Caco-2 (cell line): ENCODE measurements around the gene ASMTL. TPM values are rescaled to one million over a fixed set of nuclear protein-coding genes. Genes with fewer than 3 reads are reported as not detected.

Experiments
- BruUV-seq: library from RNA; stranded (reverse); fragments of 400-500 nt; replicated peaks from 2 replicates; lab custom pipeline; 2021; lab: Mats Ljungman, UMichigan
- CTCF ChIA-PET: fragments of 300-600 bp; sonication (Branson Sonifier 250); formaldehyde crosslinking; loops from one replicate; lab custom pipeline; 2022; ENCODE audit warnings: antibody characterized with exemption; lab: Charles Lee
- POLR2A ChIA-PET: fragments of 300-600 bp; sonication (Branson Sonifier 250); formaldehyde crosslinking; loops from one replicate; lab custom pipeline; 2022; ENCODE audit warnings: antibody characterized with exemption; lab: Charles Lee
- DNase-seq, 2 experiments: peaks; one replicate each; pipeline versions ENCODE4 v3.0.0 to v3.0.0-alpha.2; 2020 to 2022
- H3K27me3 ChIP-seq: replicated peaks from 2 replicates; pipeline ENCODE4 v1.6.0; 2011; ENCODE audit warnings: low read length; ENCODE audit not compliant: control insufficient read depth, insufficient read depth
- H3K36me3 ChIP-seq: 2 replicates; pipeline ENCODE4 v1.5.1; 2011; ENCODE audit warnings: low read length; ENCODE audit not compliant: control insufficient read depth, insufficient read depth
- H3K4me1 ChIP-seq: fragments of 250-450 bp; sonication (Bioruptor Pico); 2 replicates; pipeline ENCODE4 v1.5.1; 2020; ENCODE audit warnings: mild to moderate bottlenecking
- H3K4me3 ChIP-seq: 2 replicates; pipeline ENCODE4 v1.5.1; 2011; ENCODE audit warnings: low read depth, mild to moderate bottlenecking, control low read depth, low read length
- H3K9me3 ChIP-seq: fragments of 250-450 bp; sonication (Bioruptor Pico); 2 replicates; pipeline ENCODE4 v1.5.1; 2020; ENCODE audit warnings: mild to moderate bottlenecking, moderate library complexity
- H3K27ac Mint-ChIP-seq: one replicate; pipeline ENCODE4 v1.8.0; 2022; ENCODE audit warnings: mixed read lengths; ENCODE audit not compliant: unreplicated experiment
- H3K27me3 Mint-ChIP-seq: one replicate; pipeline ENCODE4 v1.8.0; 2022; ENCODE audit warnings: mixed read lengths; ENCODE audit not compliant: insufficient read depth, unreplicated experiment
- H3K36me3 Mint-ChIP-seq: one replicate; pipeline ENCODE4 v1.8.0; 2022; ENCODE audit warnings: mild to moderate bottlenecking, mixed read lengths; ENCODE audit not compliant: insufficient read depth, unreplicated experiment
- H3K4me1 Mint-ChIP-seq: one replicate; pipeline ENCODE4 v1.8.0; 2022; ENCODE audit warnings: low read depth, mixed read lengths; ENCODE audit not compliant: unreplicated experiment
- H3K4me3 Mint-ChIP-seq: one replicate; pipeline ENCODE4 v1.8.0; 2022; ENCODE audit warnings: mild to moderate bottlenecking, moderate library complexity, mixed read lengths; ENCODE audit not compliant: unreplicated experiment
- H3K9me3 Mint-ChIP-seq: one replicate; pipeline ENCODE4 v1.8.0; 2022; ENCODE audit warnings: mixed read lengths; ENCODE audit not compliant: unreplicated experiment
- CTCF ChIP-seq, 2 experiments: fragments of 200-600 bp in 1 of 2; IDR thresholded peaks; 1 replicate in 1 of 2; 2 replicates in 1 of 2; pipeline versions ENCODE4 v1.5.1 to v1.8.0; 2011 to 2022; ENCODE audit warnings: antibody characterized with exemption in 1 of 2, control low read depth in 1 of 2, inconsistent platforms in 1 of 2, low read depth in 1 of 2, low read length in 1 of 2, mild to moderate bottlenecking in 1 of 2, moderate library complexity in 1 of 2; ENCODE audit not compliant: insufficient read depth in 1 of 2, severe bottlenecking in 1 of 2, unreplicated experiment in 1 of 2
- intact Hi-C: fragments of 100-400 bp; cut with micrococcal nuclease; formaldehyde crosslinking; loops from one replicate; pipeline ENCODE4 v1.10.0; 2022; ENCODE audit not compliant: unreplicated experiment
- total RNA-seq: library from RNA; stranded (reverse); gene quantifications from 2 replicates; pipeline ENCODE4 v1.2.3, GENCODE V29; 2022

ASMTL gene
- total RNA-seq, 1 experiment from 2014 or later, result 17.4 TPM

DNA sequence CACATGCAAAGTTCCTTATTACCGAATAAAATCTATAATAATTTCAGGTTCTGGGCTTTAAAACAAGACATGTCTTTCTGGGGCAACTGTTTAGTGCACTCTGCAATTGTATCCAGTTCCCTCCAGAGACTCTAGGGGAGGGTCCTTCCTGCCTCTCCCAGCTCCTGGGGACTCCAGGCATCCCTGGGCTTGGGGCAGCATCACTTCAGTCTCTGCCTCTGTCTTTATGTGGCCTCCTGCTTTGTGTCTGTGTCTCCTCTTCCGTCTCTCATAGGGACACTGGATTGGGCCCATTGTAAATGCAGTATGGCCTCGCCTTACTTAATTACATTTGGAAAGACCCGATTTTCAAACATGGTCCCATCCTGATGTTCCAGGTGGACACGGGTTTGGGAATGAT lies 10.9 kb upstream of the ASMTL start:
- peak in 1 of 2 experiments; percentile 3 for DNase-seq
- Histone ChIP-seq H3K4me1 (no peaks in the 10 kb centered on the region), H3K36me3 (no peaks in the 10 kb centered on the region), H3K9me3 (peaks cover 6% of the 10 kb centered on the region), H3K27me3 (no peaks in the 10 kb centered on the region), H3K4me3 (no peak overlapping the region)
- no peaks in the 10 kb centered on the region for H3K4me1 Mint-ChIP-seq
- BruUV-seq, result no TSS peak
- CTCF ChIA-PET, result no interaction called here
- H3K9me3 Mint-ChIP-seq, result peaks cover 14% of the 10 kb centered on the region
- no peak overlapping the region for H3K27ac Mint-ChIP-seq
- POLR2A ChIA-PET, result no interaction called here
- H3K36me3 Mint-ChIP-seq, result no peaks in the 10 kb centered on the region
- intact Hi-C loops, result no loop called here
- no peak overlapping the region for H3K4me3 Mint-ChIP-seq
- H3K27me3 Mint-ChIP-seq, result peaks cover 10% of the 10 kb centered on the region
- TF ChIP-seq CTCF (IDR thresholded peaks at IDR 0.05; ENCODE audit: insufficient read depth in 1 of 2, low read depth in 1 of 2, low read length in 1 of 2, severe bottlenecking in 1 of 2, unreplicated experiment in 1 of 2), result no peak

DNA sequence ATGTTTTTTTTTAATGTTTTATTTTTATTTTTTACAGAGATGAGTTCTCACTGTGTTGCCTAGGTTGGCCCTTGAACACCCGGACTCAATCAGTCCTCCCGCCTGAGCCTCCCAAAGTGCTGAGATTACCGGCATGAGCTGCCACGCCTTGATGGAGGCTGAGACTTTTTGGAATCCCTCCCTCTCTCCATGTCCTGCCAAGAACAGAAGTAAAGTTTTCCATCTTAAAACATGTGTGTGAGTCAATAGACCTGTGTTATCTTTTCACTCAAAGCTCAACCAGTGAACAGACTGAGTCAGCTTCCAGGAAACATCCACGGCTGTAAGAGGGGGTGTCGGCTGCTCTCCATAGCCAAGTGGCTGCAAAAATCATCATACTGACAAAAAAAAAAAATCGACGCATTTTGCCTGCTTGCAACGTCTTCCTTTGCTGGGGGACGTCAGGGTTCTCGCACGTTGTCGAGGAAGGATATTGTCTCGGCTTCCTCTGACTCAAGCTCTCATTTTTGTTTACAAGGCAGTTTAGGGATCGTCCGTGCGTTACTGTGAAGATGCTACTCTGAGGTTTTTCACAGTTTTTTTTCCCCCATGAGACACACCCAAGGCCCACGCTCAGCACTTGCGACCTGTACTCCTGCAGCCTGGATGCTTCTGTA lies 10.0 kb upstream of the ASMTL start:
- peaks cover 6% of the 10 kb centered on the region for H3K9me3 ChIP-seq
- H3K27me3 ChIP-seq, result no peaks in the 10 kb centered on the region
- BruUV-seq, result no TSS peak
- H3K4me1 ChIP-seq, result no peaks in the 10 kb centered on the region
- no peaks in the 10 kb centered on the region for H3K36me3 Mint-ChIP-seq
- no peaks in the 10 kb centered on the region for H3K4me1 Mint-ChIP-seq
- no peak overlapping the region for H3K4me3 Mint-ChIP-seq
- CTCF ChIA-PET, result no interaction called here
- no peaks in the 10 kb centered on the region for H3K36me3 ChIP-seq
- intact Hi-C loops, result no loop called here
- peaks cover 14% of the 10 kb centered on the region for H3K9me3 Mint-ChIP-seq
- no peak overlapping the region for H3K27ac Mint-ChIP-seq
- H3K4me3 ChIP-seq, result no peak overlapping the region
- peaks cover 10% of the 10 kb centered on the region for H3K27me3 Mint-ChIP-seq
- POLR2A ChIA-PET, result no interaction called here
- TF ChIP-seq CTCF (IDR thresholded peaks at IDR 0.05; ENCODE audit: insufficient read depth in 1 of 2, low read depth in 1 of 2, low read length in 1 of 2, severe bottlenecking in 1 of 2, unreplicated experiment in 1 of 2), result no peak
- peak in 1 of 2 experiments; percentile 9 for DNase-seq

DNA sequence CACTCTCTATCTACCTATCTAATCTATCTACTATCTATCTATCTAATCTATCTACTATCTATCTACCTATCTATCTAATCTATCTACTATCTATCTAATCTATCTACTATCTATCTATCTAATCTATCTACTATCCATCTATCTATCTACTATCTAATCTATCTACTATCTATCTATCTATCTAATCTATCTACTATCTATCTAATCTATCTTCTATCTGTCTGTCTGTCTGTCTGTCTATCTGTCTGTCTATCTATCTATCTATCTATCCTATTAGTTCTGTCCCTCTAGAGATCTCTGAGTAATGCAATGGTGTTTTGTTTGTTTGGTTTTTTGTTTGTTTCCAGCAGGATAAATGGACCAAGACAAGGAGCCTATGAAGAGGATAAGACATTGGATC lies 9.4 kb upstream of the ASMTL start:
- ChIA-PET POLR2A (no interaction called here), CTCF (no interaction called here)
- no peak for TF ChIP-seq CTCF (IDR thresholded peaks at IDR 0.05; ENCODE audit: insufficient read depth in 1 of 2, low read depth in 1 of 2, low read length in 1 of 2, severe bottlenecking in 1 of 2, unreplicated experiment in 1 of 2)
- no peak overlapping the region for H3K4me3 ChIP-seq
- no peaks in the 10 kb centered on the region for H3K4me1 ChIP-seq
- no peak overlapping the region for H3K4me3 Mint-ChIP-seq
- BruUV-seq, result no TSS peak
- H3K27ac Mint-ChIP-seq, result no peak overlapping the region
- peaks cover 6% of the 10 kb centered on the region for H3K27me3 Mint-ChIP-seq
- H3K9me3 Mint-ChIP-seq, result peaks cover 14% of the 10 kb centered on the region
- no peaks in the 10 kb centered on the region for H3K27me3 ChIP-seq
- intact Hi-C loops, result no loop called here
- H3K9me3 ChIP-seq, result peaks cover 6% of the 10 kb centered on the region
- H3K36me3 ChIP-seq, result no peaks in the 10 kb centered on the region
- no peak for DNase-seq
- H3K4me1 Mint-ChIP-seq, result no peaks in the 10 kb centered on the region
- no peaks in the 10 kb centered on the region for H3K36me3 Mint-ChIP-seq
